OCI-LY3 (cell line): ENCODE measurements around the gene NCEH1.

ENCODE experiments used
- EZH2phosphoT487 ChIP-seq: fragments of 200-600 bp; shearing (Covaris generic); IDR thresholded peaks from 2 replicates; pipeline ENCODE4 v1.6.1; 2018; ENCODE audit warnings: antibody characterized with exemption, mixed run types, low read depth
- TF ChIP-seq, protein P1 (sequence below): fragments of 200-600, 300-600 bp; sonication (generic); IDR thresholded peaks from 2 replicates; pipeline ENCODE4 v1.5.1; 2014; ENCODE audit warnings: antibody characterized with exemption, low read length, low read depth

- TF ChIP-seq, protein P1, sequence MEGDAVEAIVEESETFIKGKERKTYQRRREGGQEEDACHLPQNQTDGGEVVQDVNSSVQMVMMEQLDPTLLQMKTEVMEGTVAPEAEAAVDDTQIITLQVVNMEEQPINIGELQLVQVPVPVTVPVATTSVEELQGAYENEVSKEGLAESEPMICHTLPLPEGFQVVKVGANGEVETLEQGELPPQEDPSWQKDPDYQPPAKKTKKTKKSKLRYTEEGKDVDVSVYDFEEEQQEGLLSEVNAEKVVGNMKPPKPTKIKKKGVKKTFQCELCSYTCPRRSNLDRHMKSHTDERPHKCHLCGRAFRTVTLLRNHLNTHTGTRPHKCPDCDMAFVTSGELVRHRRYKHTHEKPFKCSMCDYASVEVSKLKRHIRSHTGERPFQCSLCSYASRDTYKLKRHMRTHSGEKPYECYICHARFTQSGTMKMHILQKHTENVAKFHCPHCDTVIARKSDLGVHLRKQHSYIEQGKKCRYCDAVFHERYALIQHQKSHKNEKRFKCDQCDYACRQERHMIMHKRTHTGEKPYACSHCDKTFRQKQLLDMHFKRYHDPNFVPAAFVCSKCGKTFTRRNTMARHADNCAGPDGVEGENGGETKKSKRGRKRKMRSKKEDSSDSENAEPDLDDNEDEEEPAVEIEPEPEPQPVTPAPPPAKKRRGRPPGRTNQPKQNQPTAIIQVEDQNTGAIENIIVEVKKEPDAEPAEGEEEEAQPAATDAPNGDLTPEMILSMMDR: no peak
- no peak for TF ChIP-seq EZH2phosphoT487
These were observed 19.9 kb downstream of the NCEH1 start for GRCh38 chr3:172690936-172691335.
